Measurements from ENCODE around the gene PSMC1.

GRCh38 chr14:90273532-90273931 is 17.2 kb downstream of the PSMC1 start:
- TF ChIP-seq YY1 (IDR thresholded peaks at IDR 0.05; ENCODE audit: insufficient read depth, insufficient read length) (no peak), SUZ12 (IDR thresholded peaks at IDR 0.05; ENCODE audit: extremely low read depth, insufficient read depth, insufficient read length) (no peak), ZNF274 (IDR thresholded peaks at IDR 0.05; ENCODE audit: low read depth, low read length) (no peak)
